HG03139 (cell line): ENCODE measurements around the gene VWF.
"Not testable (repeated sequence)": the region's sequence is repeated elsewhere in the genome, so short reads cannot be mapped to it uniquely, and the experiment has no call there.

ENCODE experiments used
- ATAC-seq: cut with Tn5 transposase; IDR thresholded peaks from one replicate; pipeline ENCODE4 v1.9.1; 2021; ENCODE audit not compliant: unreplicated experiment

VWF gene

DNA sequence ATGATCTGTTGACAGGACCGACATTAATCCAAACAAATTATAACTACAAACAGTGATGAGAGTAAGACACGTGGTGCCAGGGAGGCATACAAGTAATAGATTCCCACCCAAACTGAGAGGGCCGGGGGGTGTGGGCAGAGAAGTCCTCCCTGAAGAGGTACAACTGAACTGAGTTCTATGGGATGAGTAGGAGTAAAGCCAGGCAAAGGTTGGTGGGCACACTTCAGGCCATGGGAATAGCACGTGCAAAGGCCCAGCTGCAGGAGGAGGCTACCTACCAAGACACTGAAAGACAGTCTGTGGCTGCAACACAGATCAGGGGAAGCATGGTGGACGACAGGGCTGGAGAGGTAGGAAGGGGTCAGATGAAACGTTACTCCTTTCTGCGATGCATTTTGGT is 22.0 kb upstream of the VWF start:
- ATAC-seq = no peak

DNA sequence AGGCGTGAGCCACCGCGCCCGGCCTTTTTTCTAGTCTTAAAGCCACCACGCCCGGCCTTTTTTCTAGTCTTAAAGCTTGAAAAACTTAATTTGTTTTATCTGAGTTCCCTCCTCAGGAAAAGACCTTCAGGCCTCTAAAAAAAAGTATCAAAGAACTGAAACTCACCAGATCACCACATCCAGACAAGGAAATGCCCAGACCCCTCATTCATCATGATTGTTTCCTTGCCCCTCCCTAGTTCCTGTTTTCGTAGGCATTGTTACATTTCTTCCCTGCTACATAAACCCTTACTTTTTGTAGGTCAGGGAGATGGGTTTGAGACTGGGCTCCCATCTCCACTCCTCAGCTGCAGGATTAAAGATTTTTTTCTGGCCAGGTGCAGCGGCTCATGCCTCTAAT is 21.1 kb upstream of the VWF start:
- no peak for ATAC-seq

DNA sequence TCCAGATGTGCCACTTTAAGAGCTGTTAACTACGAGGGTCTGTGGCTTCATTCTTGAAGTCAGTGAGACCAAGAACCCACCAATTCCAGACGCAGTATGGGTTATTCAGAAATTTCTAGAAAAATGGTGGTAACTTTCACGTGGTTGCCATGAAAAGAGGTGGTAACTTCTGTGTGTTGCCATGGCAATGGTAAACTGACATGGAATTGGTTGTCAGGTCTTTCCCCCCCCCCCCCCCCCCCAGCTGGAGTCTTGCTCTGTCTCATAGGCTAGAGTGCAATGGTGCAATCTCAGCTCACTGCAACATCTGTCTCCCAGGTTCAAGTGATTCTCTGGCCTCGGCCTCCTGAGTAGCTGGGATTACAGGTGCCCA is 18.8 kb upstream of the VWF start:
- no peak for ATAC-seq

DNA sequence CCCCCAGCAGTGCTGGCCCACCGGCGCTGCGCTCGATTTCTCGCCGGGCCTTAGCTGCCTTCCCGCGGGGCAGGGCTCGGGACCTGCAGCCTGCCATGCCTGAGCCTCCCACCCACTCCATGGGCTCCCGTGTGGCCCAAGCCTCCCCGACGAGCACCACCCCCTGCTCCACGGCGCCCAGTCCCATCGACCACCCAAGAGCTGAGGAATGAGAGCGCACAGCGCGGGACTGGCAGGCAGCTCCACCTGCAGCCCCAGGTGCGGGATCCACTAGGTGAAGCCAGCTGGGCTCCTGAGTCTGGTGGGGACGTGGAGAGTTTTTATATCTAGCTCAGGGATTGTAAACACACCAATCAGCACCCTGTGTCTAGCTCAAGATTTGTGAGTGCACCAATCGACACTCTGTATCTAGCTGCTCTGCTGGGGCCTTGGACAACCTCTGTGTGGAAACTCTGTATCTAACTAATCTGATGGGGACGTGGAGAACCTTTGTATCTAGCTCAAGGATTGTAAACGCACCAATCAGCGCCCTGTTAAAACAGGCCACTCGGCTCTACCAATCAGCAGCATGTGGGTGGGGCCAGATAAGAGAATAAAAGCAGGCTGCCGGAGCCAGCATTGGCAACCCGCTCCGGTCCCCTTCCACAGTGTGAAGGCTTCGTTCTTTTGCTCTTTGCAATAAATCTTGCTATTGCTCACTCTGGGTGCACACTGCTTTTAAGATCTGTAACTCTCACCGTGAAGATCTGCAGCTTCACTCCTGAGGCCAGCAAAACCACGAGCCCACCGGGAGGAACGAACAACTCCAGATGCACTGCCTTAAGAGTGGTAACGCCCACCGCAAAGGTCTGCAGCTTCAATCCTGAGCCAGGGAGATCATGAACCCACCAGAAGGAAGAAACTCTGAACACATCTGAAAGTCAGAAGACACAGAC is 18.2 kb upstream of the VWF start:
- ATAC-seq = not testable (repeated sequence)

DNA sequence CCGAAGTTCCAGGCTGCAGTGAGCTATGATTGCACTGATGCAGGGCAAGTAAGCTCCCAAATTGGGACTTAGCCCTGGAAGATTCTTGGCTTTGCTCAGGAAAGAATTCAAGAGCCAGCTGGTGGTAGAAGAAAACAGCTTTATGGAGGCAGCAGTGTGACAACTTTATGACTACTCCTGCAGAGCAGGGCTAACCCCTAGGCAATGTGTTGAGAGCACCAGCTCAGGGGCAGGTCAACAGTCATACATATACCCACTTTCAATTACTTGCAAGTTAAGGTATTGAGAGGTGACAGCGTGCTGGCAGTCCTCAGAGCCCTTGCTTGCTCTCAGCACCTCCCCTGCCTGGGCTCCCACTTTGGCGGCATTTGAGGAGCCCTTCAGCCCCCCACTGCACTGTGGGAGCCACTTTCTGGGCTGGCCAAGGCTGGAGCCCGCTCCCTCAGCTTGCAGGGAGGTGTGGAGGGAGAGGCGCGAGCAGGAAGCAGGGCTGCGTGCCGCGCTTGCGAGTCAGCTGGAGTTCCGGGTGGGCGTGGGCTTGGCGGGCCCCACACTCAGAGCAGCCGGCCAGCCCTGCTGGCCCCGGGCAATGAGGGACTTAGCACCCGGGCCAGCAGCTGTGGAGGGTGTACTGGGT is 17.4 kb upstream of the VWF start:
- not testable (repeated sequence) for ATAC-seq

DNA sequence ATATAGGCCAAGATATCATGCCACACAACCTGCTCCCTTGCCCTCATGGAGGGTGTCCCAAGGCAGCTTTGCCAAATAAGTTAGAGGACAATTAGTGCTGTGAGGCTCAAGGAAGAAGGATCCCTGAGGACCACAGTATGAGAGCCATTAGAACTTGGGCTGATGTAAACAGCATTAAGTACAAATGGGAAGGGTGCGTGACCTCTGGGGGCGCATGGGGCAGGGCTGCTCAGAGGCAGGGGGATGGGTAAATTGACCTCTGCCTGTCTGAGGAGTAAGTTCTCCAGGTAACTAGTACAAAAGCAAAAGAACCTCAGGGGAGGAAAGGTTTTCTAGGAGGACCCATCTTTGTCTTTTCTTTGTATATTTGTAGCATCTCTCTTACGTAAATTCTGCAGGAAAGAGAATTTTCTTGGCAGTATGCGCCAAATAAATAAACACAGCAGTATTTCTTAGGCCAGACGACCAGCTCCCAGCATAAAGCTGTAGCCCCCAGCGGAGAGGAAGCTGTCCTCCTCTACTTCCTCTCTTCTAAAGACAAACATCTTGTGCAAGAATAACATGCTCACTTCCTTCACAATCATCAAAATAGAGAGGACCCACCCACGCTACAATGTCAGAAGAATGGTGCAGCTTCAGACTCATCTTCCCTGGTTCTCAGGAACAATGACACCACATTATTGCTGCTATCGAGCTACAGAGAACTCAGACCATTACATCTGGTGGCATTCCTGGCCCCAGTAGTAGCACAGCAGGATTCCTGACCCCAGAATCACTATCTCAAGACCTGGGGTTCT is 16.4 kb upstream of the VWF start:
- ATAC-seq = no peak

DNA sequence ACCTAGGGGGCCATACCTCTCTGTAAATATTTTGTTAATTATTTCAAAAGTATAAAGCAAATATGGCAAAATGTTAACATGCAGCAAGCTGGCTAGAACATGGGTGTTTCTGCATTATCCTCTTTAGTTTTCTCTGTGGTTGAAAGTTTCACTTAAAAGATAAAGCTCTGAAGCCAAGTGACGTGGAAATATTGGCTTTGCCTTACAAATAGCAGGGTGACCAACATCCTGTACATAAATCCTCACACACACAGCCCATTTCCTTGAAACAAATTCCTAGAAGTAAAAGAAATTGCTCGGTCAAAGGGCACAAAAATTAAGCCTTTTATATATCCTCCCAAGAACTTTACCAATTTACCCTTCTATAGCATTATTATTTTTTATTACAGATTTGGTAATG is 10.6 kb upstream of the VWF start:
- no peak for ATAC-seq

DNA sequence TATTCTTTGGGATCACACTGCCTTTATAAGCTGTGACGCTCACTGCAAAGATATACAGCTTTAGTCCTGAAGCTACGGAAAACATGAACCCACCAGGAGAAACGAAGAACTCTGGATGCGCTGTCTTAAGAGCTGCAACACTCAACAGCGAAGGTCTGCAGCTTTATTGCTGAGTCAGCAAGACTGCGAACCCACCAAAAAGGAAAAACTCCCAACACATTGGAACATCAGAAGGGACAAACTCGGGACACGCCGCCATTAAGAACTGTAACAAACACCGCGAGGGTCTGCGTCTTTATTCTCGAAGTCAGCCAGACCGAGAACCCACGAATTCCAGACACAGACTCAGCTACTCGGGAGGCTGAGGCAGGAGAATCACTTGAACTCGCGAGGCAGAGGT is 9.2 kb upstream of the VWF start:
- ATAC-seq = no peak

DNA sequence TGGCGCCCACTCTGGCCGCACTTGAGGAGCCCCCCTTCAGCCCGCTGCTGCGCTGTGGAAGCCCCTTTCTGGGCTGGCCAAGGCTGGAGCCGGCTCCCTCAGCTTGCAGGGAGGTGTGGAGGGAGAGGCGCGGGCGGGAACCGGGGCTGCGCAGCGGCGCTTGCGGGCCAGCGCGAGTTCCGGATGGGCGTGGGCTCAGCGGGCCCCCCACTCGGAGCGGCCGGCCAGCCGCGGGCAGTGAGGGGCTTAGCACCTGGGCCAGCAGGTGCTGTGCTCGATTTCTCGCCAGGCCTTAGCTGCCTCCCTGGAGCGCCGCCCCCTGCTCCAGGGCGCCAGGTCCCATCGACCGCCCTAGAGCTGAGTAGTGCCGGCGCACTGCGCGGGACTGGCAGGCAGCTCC is 8.0 kb upstream of the VWF start:
- ATAC-seq = no peak

DNA sequence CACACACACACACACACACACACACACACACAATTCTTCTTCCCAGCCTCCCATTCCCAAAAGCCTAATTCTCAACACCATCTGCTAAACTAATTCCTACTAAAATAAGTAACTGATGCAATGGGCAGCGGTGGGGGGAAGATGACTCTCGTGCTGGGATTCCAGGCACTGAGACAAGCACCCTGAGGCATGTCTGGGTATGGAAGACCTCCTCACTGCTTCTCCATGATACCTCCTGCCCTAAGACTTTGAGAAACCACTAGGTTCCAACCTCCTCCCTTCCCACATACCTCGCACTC is 789 bp upstream of the VWF start:
- ATAC-seq = no peak

DNA sequence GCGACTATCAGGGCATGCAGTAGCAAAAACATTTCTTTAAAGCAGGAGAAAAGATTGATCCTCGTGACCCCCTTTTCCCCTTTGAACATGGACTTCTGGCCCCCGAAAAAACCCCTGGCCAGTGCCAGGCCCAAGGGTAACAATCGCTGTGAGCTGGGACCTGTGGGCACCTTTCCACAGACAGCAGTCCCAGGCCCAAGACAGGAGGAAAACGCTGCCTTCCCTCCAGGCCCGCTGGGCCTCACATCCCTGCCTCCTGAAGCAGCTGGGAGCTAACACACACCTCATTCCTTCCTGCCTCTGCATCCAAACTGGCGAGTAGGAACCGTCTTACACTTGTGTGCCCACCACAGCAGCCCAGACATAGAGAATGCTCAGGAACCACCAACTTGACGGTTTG is 1.2 kb downstream of the VWF start:
- no peak for ATAC-seq

DNA sequence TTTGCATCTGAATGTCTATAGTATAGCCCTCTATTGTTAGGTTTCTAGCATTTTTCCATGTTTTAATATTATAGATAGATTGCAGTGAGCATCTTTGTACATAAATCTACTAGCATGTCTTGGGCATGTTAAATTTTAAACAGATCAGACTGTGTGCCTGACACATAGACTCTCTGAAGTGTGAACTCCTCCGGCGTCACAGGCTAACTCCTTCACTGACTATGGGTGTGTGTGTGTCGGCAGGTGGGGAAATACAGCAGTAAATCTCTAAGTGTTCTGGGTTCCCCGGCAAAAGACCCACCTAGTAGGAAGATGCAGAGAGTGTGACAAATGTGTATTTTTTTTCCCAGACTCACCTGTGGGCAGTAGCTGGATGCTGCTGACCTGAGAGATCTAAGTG is 2.3 kb downstream of the VWF start:
- ATAC-seq = no peak

DNA sequence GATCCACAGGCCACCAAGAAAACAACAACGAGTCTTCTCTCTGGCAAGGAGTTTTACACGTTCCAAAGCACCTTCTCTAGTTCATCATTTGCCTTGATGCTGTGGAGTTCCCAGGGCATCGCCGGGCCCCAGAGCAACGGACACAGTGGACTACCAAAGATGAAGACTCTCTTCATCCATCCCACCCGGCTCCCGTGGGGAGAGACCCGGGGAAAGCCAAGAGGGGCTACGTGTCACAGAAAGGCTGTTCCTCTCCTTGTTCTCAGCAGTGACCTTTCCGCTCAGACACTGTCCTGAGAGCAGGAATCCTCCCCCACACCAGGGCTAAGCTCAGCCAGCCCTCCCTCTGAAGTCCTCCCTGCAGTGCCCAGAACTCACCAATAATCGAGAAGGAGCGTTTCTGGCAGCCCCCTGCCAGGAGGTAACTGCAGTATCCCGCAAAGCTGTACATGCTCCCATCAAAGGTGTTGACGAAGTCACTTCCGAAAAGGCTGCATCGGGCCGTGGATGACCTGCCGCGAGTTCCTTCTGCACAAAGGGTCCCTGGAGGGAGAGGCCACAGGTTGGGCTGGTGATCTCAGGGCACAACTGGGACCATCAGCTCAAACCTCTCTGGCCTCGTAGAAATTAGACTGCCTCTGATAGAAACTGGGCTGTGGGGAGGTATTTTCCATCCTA is 3.5 kb downstream of the VWF start:
- no peak for ATAC-seq

DNA sequence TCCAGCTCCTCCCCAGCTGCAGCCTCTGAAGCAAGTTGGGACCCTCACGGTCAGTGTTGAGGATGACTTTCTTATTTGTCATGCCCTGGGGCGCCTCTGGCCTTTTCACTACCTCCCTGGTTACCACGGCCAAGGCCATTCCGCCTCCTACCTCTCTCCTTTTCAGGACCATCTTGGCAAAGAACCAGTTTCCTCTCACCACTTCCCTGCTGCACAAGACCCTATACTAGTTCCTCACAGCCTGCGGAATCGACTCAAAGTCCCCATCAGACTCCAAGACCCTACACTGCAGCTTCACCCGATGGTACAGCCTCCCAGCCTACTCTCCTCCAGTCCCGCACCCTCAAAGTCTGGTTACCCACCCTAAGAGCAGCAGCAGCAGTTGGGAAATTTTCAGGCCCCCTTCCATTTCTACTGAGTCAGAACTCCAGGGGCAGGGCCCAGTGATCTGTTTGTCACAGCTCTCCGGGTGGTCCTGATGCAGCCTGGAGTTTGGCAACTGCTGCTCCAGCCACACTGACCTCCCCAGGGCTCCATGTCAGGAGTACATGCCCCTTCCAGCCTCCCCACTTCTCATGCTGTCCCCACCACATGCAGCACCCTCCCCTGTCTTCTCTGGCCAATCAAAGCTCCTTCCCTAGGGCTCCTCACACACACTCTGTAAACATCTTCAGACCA is 5.4 kb downstream of the VWF start:
- no peak for ATAC-seq

DNA sequence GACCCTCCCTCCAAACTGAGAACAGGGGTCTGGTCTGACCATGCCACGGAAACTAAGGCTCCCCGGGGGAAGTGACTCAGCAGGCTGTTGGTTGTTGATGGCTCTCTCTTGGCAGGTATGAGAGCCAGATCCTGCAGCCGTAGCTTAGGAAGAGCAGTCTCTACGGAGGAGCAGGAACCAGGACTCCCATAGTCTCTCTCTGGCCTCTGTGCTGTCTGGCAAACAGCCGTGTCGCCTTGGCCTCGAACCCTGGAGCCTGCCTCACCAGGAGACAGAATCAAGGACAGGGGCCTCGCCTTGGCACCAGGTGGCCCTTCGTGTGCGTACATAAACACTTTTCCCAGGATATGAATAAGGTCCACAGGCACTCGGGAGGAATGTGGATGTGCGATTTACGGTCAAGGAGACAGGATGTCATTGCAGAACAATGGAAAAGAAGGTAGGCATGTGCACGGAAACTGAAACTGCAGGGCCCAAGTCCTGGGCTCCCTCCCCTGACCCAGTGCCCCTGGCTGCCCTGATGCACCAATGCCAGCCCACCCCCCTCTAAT is 7.9 kb downstream of the VWF start:
- no peak for ATAC-seq

DNA sequence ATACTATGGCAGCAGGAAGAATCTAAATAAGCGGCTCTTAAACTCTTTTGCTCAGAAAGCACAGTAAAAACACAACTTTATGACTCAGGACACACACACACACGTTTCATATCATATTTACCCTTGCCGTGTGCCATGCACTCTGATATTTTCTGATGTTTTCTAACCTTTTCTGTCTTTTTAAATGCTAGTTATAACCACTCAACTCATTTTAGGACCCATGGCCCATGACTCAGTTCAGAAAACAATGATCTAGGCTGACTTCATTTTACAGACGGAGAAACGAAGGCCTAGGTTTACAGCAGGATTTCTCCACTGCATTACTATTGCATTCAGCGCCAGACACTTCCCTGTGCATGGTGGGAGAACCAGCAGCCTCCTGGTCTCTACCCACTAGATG is 9.1 kb downstream of the VWF start:
- ATAC-seq = no peak

DNA sequence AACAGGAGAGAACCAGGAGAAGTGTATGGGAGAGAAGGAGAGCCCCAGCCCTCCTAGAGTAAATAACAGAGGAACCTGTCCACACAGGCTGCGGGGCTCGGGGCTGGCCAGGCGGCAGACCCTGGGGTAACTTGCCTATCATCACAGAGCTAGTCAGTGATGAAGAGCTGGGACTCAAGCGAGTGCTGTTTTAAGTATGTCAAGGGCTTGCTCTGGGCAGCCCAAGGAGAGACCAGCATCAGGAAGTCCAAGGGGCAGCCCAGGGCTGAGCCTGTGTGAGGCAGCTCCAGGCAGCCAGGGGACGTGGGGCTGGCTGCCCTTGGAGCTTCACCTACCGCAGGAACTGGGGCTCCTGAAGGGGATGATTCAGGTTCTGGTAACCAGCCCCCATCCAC is 10.0 kb downstream of the VWF start:
- ATAC-seq = no peak

DNA sequence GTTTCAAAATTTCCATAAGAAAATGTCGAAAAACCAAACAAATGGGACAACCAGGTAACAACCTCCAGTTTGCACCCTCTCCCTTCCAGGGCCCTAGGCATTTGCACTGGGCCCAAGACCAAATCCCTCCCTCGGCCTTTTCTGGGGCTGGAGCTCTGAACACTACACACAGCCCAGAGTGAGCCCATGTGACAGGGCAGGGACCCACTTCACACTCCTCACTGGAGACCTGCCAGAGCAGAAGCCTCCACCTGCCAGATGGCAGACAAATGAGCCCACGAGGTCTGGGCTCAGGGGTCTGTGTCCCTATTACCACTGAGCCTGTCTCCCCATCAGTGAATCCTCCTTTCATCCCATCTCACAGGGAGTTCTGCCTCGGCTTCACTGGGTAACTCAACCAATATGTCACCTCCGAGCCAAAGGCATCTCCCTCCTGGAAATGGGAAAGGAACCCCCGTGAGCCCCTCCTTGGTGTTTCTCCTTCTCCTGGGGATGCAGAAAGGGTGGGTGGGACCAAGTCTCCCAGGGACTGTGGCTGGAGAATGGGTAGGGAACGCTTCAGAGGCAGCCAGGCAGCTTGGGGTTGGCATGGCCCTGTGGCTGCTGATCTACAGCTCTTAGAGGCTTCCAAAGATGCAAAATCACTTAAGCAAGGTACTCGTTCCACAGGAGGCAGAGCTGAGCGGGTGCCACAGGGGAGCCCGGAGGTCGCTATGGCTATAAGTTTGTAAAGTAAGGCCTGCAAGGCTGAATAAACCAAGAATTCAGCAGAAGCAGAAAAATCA is 10.6 kb downstream of the VWF start:
- ATAC-seq = no peak

DNA sequence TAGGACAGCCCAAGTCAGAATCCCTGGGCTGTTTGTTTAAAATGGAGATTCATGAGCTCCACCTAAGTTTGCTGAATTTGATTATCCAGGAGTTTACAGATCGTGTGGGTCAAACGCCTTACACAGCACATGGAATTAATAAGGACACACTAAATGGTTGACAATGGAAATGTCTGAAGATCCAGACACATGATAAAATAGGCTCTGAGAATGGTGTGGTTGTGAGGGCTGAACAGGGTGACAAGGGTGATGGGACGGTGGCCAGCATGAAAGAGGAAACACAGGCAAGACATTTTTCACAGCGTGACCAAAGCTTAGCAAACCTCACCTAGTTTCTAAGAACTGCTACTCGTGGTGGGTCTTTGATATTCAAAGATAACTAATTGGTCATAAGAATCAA is 12.5 kb downstream of the VWF start:
- ATAC-seq = no peak

DNA sequence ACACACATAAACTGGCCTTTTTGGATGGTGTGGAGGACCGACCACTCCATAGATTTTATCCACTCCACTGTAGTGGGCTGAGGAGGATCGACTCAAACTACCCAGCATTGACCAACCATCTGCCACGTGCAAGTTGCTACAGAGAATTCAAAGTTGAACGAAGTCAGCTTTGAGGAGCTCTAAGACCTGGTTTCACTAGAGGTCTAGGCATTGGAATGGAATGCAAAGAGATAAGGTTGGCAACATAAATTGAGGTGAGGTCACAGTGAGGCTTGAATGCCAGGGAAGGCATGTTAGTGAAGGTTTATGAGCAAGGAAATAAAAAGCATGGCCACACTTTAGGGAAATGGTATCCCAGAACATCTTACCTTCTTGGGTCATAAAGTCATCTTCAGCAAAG is 14.5 kb downstream of the VWF start:
- ATAC-seq = no peak
